Lower lobe of right lung (tissue), 2 donors: ENCODE results near the gene SASH1. TPM values are rescaled to one million over a fixed set of nuclear protein-coding genes. Genes with fewer than 3 reads are reported as not detected.

Source experiments
- ATAC-seq, 2 donors: fragments of 200-7000 bp; cut with Tn5 transposase; one replicate each; pipeline ENCODE4 v1.9.1; 2020 to 2022; ENCODE audit warnings: mild to moderate bottlenecking in 2 of 2, moderate library complexity in 2 of 2
- DNase-seq: peaks from one replicate; pipeline ENCODE4 v3.0.0-alpha.2; 2020
- H3K27ac ChIP-seq: fragments of 200-600 bp; one replicate; pipeline ENCODE4 v1.8.0; 2022
- H3K27me3 ChIP-seq: fragments of 200-600 bp; one replicate; pipeline ENCODE4 v1.8.0; 2022; ENCODE audit warnings: low read depth
- H3K36me3 ChIP-seq: fragments of 200-600 bp; one replicate; pipeline ENCODE4 v1.8.0; 2022; ENCODE audit warnings: mild to moderate bottlenecking
- H3K4me1 ChIP-seq: fragments of 200-600 bp; one replicate; pipeline ENCODE4 v1.8.0; 2022
- H3K4me3 ChIP-seq: fragments of 200-600 bp; one replicate; pipeline ENCODE4 v1.8.0; 2022; ENCODE audit warnings: mild to moderate bottlenecking
- H3K9me3 ChIP-seq: fragments of 200-600 bp; one replicate; pipeline ENCODE4 v1.8.0; 2022
- CTCF ChIP-seq: fragments of 200-600 bp; IDR thresholded peaks from one replicate; pipeline ENCODE4 v1.8.0; 2022; ENCODE audit warnings: antibody characterized with exemption, mild to moderate bottlenecking
- intact Hi-C: fragments of 100-400 bp; cut with DNase I; formaldehyde crosslinking; loops from one replicate; pipeline ENCODE4 v1.11.0; 2022
- total RNA-seq: library from RNA; stranded (reverse); fragmentation: NEBNext Ultra II Directional; extraction: Animal tissue kit (Norgen Biotek cat#: 25700); gene quantifications from one replicate; pipeline ENCODE4 v1.2.1, GENCODE V29; 2021
- donor health status: DM: no; HTN: yes; CAD: no; lungs with severe emphysema.

SASH1 gene
- total RNA-seq, 1 donor from 2014 or later, result 103 TPM

- peak; percentile 76 to 82 for ATAC-seq
- Histone ChIP-seq H3K27me3 (no peaks in the 10 kb centered on the region), H3K36me3 (no peaks in the 10 kb centered on the region), H3K9me3 (no peaks in the 10 kb centered on the region), H3K27ac (peak overlapping the region; percentile 79), H3K4me3 (no peak overlapping the region), H3K4me1 (peaks cover 92% of the 10 kb centered on the region)
- intact Hi-C loops, result no loop called here
- no peak for DNase-seq
- no peak for TF ChIP-seq CTCF
These were observed 24.9 kb downstream of the SASH1 start for GRCh38 chr6:148367411-148368024.

- no peaks in the 10 kb centered on the region for H3K9me3 ChIP-seq
- H3K27me3 ChIP-seq, result no peaks in the 10 kb centered on the region
- peaks cover 80% of the 10 kb centered on the region for H3K4me1 ChIP-seq
These were observed 27.5 kb downstream of the SASH1 start for GRCh38 chr6:148370176-148370575.

GRCh38 chr6:148374040-148374774 lies 31.6 kb downstream of the SASH1 start:
- intact Hi-C loops, result no loop called here

More at GRCh38 chr6:148370176-148370575, 27.5 kb downstream of the SASH1 start:
- TF ChIP-seq CTCF, result no peak
- Histone ChIP-seq H3K4me3 (no peak overlapping the region), H3K27ac (no peak overlapping the region), H3K36me3 (no peaks in the 10 kb centered on the region)
- no peak for DNase-seq
- intact Hi-C loops, result no loop called here
- ATAC-seq, result no peak

GRCh38 chr6:148375401-148375800 lies 32.8 kb downstream of the SASH1 start:
- no peak overlapping the region for H3K27ac ChIP-seq
- DNase-seq, result no peak
- no peaks in the 10 kb centered on the region for H3K36me3 ChIP-seq
- intact Hi-C loops, result no loop called here
- H3K4me1 ChIP-seq, result peaks cover 46% of the 10 kb centered on the region
- H3K27me3 ChIP-seq, result no peaks in the 10 kb centered on the region
- ATAC-seq, result no peak
- no peak overlapping the region for H3K4me3 ChIP-seq
- H3K9me3 ChIP-seq, result no peaks in the 10 kb centered on the region
- TF ChIP-seq CTCF, result no peak

More at GRCh38 chr6:148374040-148374774, 31.6 kb downstream of the SASH1 start:
- no peak for DNase-seq
- no peaks in the 10 kb centered on the region for H3K36me3 ChIP-seq
- H3K9me3 ChIP-seq, result no peaks in the 10 kb centered on the region
- H3K27ac ChIP-seq, result no peak overlapping the region
- H3K27me3 ChIP-seq, result no peaks in the 10 kb centered on the region
- TF ChIP-seq CTCF, result no peak
- H3K4me3 ChIP-seq, result no peak overlapping the region
- ATAC-seq, result no peak
- H3K4me1 ChIP-seq, result peaks cover 48% of the 10 kb centered on the region

- peaks cover 49% of the 10 kb centered on the region for H3K4me1 ChIP-seq
- intact Hi-C loops, result no loop called here
- H3K4me3 ChIP-seq, result no peak overlapping the region
- ATAC-seq (no peak), DNase-seq (no peak)
- TF ChIP-seq CTCF, result no peak
- no peaks in the 10 kb centered on the region for H3K9me3 ChIP-seq
- H3K27ac ChIP-seq, result no peak overlapping the region
- H3K27me3 ChIP-seq, result no peaks in the 10 kb centered on the region
- H3K36me3 ChIP-seq, result no peaks in the 10 kb centered on the region
These were observed 36.8 kb downstream of the SASH1 start for GRCh38 chr6:148379481-148379880.
